Frontal cortex (tissue), 4 donors: ENCODE measurements around the gene SLC22A5. TPM values are rescaled to one million over a fixed set of nuclear protein-coding genes. Genes with fewer than 3 reads are reported as not detected.
"Not testable (repeated sequence)": the region's sequence is repeated elsewhere in the genome, so short reads cannot be mapped to it uniquely, and the experiment has no call there.

Experiments
- DNase-seq, 2 donors: peaks; one replicate each; pipeline ENCODE4 v3.0.0; 2012; ENCODE audit warnings: low spot score in 2 of 2
- FAIRE-seq: peaks from 2 replicates; lab custom pipeline; 2012; peaks lifted over from hg19 to GRCh38; lab: Jason Lieb, UNC
- total RNA-seq: library from RNA; depleted of rRNA; stranded (reverse); fragments of >200 nt; gene quantifications from one replicate; pipeline ENCODE4 v1.2.3, GENCODE V29; 2014
- donor health status: control.
- donor health status: control.
- donor health status: control.

Gene SLC22A5
- total RNA-seq, 1 donor from 2014 or later = 6.5 TPM

GRCh38 chr5:132406144-132406783 is 36.8 kb downstream of the SLC22A5 start:
- FAIRE-seq (no peak), DNase-seq (no peak)

- DNase-seq = no peak
- FAIRE-seq = no peak
Observed at GRCh38 chr5:132407970-132408369, 38.5 kb downstream of the SLC22A5 start.

GRCh38 chr5:132408456-132408855 is 38.9 kb downstream of the SLC22A5 start:
- no peak for FAIRE-seq

GRCh38 chr5:132408965-132409364 is 39.5 kb downstream of the SLC22A5 start:
- FAIRE-seq (no peak), DNase-seq (no peak)

More at GRCh38 chr5:132408456-132408855, 38.9 kb downstream of the SLC22A5 start:
- no peak for DNase-seq

- DNase-seq = peak; percentile 73 to 80
- FAIRE-seq = no peak
Observed at GRCh38 chr5:132410451-132411303, 41.2 kb downstream of the SLC22A5 start.

GRCh38 chr5:132411304-132412013 is 41.9 kb downstream of the SLC22A5 start:
- DNase-seq = peak in 1 of 2 donors; percentile 22
- no peak for FAIRE-seq

GRCh38 chr5:132413567-132413966 is 44.1 kb downstream of the SLC22A5 start:
- FAIRE-seq (no peak), DNase-seq (no peak)

GRCh38 chr5:132414634-132415378 is 45.3 kb downstream of the SLC22A5 start:
- DNase-seq = no peak
- no peak for FAIRE-seq

GRCh38 chr5:132415516-132415915 is 46.0 kb downstream of the SLC22A5 start:
- not testable (repeated sequence) for FAIRE-seq, DNase-seq

GRCh38 chr5:132416306-132417009 is 46.9 kb downstream of the SLC22A5 start:
- FAIRE-seq (no peak), DNase-seq (no peak)

GRCh38 chr5:132417010-132417439 is 47.5 kb downstream of the SLC22A5 start:
- FAIRE-seq = no peak
- DNase-seq = peak in 1 of 2 donors; percentile 34

- FAIRE-seq = no peak
- no peak for DNase-seq
Observed at GRCh38 chr5:132417461-132417860, 48.0 kb downstream of the SLC22A5 start.

- FAIRE-seq (no peak), DNase-seq (no peak)
Observed at GRCh38 chr5:132417889-132418485, 48.5 kb downstream of the SLC22A5 start.

- no peak for DNase-seq
- FAIRE-seq = no peak
Observed at GRCh38 chr5:132418881-132419280, 49.4 kb downstream of the SLC22A5 start.

- DNase-seq (peak; percentile 46 to 70), FAIRE-seq (no peak)
Observed at GRCh38 chr5:132419502-132420468, 50.3 kb downstream of the SLC22A5 start.

GRCh38 chr5:132420706-132421272 is 51.3 kb downstream of the SLC22A5 start:
- DNase-seq (no peak), FAIRE-seq (no peak)

- FAIRE-seq = no peak
- no peak for DNase-seq
Observed at GRCh38 chr5:132421462-132421861, 52.0 kb downstream of the SLC22A5 start.
